IPS-20b (cell line): ENCODE measurements around the gene NACC1.

ENCODE experiments used
- H3K27ac ChIP-seq: one replicate; pipeline ENCODE4 v1.5.1; 2013; ENCODE audit warnings: low read length
- H3K27me3 ChIP-seq: 2 replicates; pipeline ENCODE4 v1.6.1; 2013; ENCODE audit warnings: mild to moderate bottlenecking, low read length, inconsistent platforms; ENCODE audit not compliant: insufficient read depth
- H3K36me3 ChIP-seq: 2 replicates; pipeline ENCODE4 v1.6.1; 2013; ENCODE audit warnings: low read depth, mild to moderate bottlenecking, inconsistent platforms, low read length, moderate library complexity; ENCODE audit not compliant: insufficient read depth
- H3K4me1 ChIP-seq: 2 replicates; pipeline ENCODE4 v1.6.1; 2013; ENCODE audit warnings: mild to moderate bottlenecking, control low read depth, inconsistent platforms, low read length, moderate library complexity; ENCODE audit not compliant: insufficient read depth
- H3K4me3 ChIP-seq: 2 replicates; pipeline ENCODE4 v1.5.1; 2013; ENCODE audit warnings: mild to moderate bottlenecking, low read length, inconsistent platforms
- H3K9ac ChIP-seq: 2 replicates; pipeline ENCODE4 v1.6.1; 2013; ENCODE audit warnings: low read depth, mild to moderate bottlenecking, inconsistent platforms, low read length, moderate library complexity
- H3K9me3 ChIP-seq: 2 replicates; pipeline ENCODE4 v1.6.1; 2013; ENCODE audit warnings: mild to moderate bottlenecking, low read depth, low read length, inconsistent platforms; ENCODE audit not compliant: insufficient read depth

NACC1 gene

DNA sequence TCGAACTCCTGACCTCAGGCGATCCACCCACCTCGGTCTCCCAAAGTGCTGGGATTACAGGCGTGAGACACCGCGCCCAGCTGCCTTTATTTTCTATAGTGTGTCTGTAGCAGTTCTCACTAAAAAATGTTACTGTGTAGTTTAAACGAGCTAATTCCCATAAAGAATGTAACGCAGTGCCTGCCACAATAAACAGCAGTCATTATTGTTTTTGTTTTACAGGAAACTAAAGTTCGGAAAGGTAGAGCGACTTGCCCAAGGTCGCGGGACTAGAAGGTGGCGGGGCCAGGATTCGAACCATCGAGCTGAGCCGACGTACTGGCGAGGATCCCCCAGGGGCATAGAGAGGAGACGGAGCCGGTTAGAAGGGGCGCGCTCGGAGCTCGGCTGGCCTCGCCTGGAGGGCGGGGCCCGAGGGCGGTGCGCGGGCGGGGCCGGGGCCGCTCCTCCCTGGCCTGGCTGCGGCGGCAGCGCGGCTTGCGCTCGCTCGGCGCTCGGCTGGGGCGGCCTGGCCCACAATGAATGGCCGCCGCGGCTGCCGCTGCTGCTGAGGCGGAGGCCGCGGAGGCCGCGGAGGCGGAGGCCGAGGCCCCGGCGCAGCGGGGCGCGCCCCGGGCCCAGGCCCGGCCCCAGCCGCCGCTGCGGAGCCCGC is at the start of gene NACC1:
Gene NACC1, plus strand, starts transcription at position 493 of the 652 bp plus-strand sequence. CDS start 16,944 bp downstream, outside the sequence.
- H3K36me3 ChIP-seq: peaks cover 41% of the 10 kb centered on the region
- peak within 1 kb of the TSS; percentile 95 for H3K4me3 ChIP-seq
- peak within 1 kb of the TSS; percentile 95 for H3K9ac ChIP-seq
- H3K4me1 ChIP-seq: peaks cover 18% of the 10 kb centered on the region
- H3K27me3 ChIP-seq: no peaks in the 10 kb centered on the region
- H3K9me3 ChIP-seq: no peaks in the 10 kb centered on the region
- peak within 1 kb of the TSS; percentile 80 for H3K27ac ChIP-seq

- Histone ChIP-seq H3K27ac (no peak overlapping the region), H3K4me3 (no peak overlapping the region), H3K27me3 (peaks cover 67% of the 10 kb centered on the region), H3K9ac (no peak overlapping the region), H3K4me1 (no peaks in the 10 kb centered on the region), H3K9me3 (no peaks in the 10 kb centered on the region), H3K36me3 (no peaks in the 10 kb centered on the region)
Measured at GRCh38 chr19:13069415-13070359, 48.4 kb upstream of the NACC1 start.

DNA sequence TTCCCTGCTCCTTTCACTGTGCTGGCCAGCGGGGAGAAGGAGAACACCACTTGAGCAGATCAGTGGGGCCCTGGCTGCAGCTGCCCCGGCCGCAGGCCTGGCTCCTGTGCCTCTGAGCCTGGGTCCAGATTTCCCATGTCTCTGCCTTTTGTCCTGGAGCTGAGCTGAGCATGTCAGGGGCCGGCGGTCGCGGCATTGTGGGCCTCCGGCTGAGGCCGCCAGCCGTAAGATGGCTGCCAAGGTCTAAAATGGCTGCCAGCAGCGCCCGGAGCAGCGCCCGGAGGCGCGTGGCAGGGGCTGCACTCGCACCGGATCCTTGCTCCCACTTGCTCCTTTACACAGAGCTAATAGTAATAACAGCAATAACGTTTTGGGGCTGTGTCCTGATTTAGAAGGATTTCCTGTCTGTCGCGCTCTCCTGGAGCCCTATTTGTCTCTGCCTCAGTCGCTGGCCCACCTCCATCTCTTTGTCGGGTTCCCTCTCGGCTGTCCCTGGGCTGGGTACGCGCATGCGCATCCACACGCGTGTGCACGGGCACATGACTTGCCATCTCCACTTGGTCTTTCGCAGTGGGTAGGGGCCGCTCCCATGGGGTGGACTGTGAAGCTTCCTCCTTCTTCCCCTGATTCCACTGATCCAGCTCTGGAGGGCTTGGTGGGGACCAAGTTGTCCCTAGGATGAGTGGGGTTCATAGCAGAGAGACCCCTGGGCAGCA is 47.5 kb upstream of the NACC1 start:
- H3K27ac ChIP-seq: no peak overlapping the region
- H3K9ac ChIP-seq: no peak overlapping the region
- H3K4me1 ChIP-seq: no peaks in the 10 kb centered on the region
- no peaks in the 10 kb centered on the region for H3K9me3 ChIP-seq
- peaks cover 64% of the 10 kb centered on the region for H3K27me3 ChIP-seq
- no peak overlapping the region for H3K4me3 ChIP-seq
- no peaks in the 10 kb centered on the region for H3K36me3 ChIP-seq

DNA sequence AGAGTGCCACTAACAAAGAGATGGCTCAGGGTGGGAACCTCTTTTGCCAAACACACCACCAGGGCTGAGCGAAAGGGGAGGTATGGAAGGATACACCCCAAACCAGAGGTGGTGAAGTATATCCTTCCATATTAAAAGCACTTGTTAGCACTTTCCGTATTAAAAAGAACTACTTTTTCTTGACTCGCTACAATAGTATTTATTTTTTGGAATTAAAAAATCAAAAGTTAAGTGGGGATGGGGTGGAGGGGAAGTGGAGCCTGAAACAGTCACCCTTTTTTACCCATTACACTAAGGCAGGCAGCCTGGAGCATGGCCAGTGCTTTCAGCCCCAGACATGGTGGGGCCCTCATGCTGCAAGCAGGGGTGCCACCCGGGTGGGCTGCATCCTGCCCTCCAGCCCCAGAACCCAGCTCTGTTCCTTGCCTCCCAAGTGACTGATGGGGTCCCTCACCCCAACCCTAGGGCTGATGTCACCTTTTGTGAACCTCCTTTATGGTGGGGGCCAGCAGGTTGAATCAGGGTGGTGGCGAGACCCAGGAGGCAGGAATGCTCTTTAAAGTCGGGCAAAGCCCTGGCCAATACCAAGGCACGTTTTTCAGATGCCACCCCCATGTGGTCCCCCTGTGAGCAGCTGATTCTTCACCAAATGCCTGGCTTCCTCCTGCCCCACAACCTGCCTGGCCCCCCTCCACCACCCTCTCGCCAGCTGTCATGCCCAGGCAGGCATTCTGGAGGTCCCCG is 46.4 kb upstream of the NACC1 start:
- Histone ChIP-seq H3K36me3 (no peaks in the 10 kb centered on the region), H3K9ac (no peak overlapping the region), H3K27me3 (peaks cover 64% of the 10 kb centered on the region), H3K9me3 (no peaks in the 10 kb centered on the region), H3K4me1 (no peaks in the 10 kb centered on the region), H3K27ac (no peak overlapping the region), H3K4me3 (no peak overlapping the region)

- H3K27ac ChIP-seq: no peak overlapping the region
- peaks cover 65% of the 10 kb centered on the region for H3K27me3 ChIP-seq
- H3K9ac ChIP-seq: no peak overlapping the region
- peaks cover 7% of the 10 kb centered on the region for H3K4me1 ChIP-seq
- H3K9me3 ChIP-seq: no peaks in the 10 kb centered on the region
- H3K36me3 ChIP-seq: no peaks in the 10 kb centered on the region
- H3K4me3 ChIP-seq: no peak overlapping the region
Measured at GRCh38 chr19:13072188-13072908, 45.7 kb upstream of the NACC1 start.

DNA sequence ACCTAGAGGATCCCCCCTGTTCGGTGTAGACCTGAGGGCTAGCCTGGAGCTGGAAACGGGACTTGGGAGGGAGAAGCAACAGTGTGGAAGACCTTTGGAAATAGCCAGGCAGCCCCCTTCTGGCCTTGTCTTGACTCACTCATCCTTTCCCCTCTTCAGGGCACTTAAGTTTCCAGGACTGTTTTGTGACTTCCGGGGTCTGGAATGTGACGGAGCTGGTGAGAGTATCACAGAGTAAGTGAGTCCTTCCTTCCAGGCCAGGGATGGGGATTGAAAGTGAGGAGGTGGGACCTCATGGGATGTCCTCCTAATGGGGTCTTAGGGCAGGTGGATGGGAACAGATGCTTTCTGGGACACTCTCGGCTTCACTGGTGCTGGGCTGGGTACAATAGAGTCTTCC is 44.8 kb upstream of the NACC1 start:
- H3K36me3 ChIP-seq: no peaks in the 10 kb centered on the region
- H3K27me3 ChIP-seq: peaks cover 72% of the 10 kb centered on the region
- H3K9me3 ChIP-seq: no peaks in the 10 kb centered on the region
- H3K27ac ChIP-seq: no peak overlapping the region
- H3K9ac ChIP-seq: no peak overlapping the region
- no peak overlapping the region for H3K4me3 ChIP-seq
- peaks cover 16% of the 10 kb centered on the region for H3K4me1 ChIP-seq

GRCh38 chr19:13074378-13074777 is 43.7 kb upstream of the NACC1 start:
- no peak overlapping the region for H3K27ac ChIP-seq
- H3K4me1 ChIP-seq: peaks cover 17% of the 10 kb centered on the region
- no peaks in the 10 kb centered on the region for H3K36me3 ChIP-seq
- no peak overlapping the region for H3K4me3 ChIP-seq
- H3K27me3 ChIP-seq: peaks cover 72% of the 10 kb centered on the region
- no peaks in the 10 kb centered on the region for H3K9me3 ChIP-seq
- H3K9ac ChIP-seq: no peak overlapping the region

DNA sequence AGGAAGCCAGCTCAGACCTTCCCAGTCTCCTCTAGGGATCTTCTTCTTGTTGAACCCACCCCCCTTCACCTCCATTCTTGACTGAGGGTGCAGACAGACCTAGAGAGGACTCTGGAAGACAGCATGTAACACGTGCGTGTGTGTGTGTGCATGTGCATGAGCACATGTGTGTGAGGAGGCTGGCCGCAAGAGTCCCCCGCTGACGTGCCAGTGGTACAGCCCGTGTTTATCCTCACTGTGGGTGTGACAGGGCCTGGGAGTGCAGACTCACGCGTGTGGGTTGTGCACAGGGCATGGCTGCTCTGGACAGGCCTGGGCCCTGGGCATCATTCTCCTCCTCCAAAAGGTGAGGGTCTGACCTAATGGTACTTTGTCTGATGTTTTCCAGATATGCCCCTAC is 41.7 kb upstream of the NACC1 start:
- H3K9me3 ChIP-seq: no peaks in the 10 kb centered on the region
- H3K4me3 ChIP-seq: no peak overlapping the region
- H3K27ac ChIP-seq: no peak overlapping the region
- H3K9ac ChIP-seq: no peak overlapping the region
- H3K36me3 ChIP-seq: no peaks in the 10 kb centered on the region
- peaks cover 61% of the 10 kb centered on the region for H3K27me3 ChIP-seq
- peaks cover 17% of the 10 kb centered on the region for H3K4me1 ChIP-seq

DNA sequence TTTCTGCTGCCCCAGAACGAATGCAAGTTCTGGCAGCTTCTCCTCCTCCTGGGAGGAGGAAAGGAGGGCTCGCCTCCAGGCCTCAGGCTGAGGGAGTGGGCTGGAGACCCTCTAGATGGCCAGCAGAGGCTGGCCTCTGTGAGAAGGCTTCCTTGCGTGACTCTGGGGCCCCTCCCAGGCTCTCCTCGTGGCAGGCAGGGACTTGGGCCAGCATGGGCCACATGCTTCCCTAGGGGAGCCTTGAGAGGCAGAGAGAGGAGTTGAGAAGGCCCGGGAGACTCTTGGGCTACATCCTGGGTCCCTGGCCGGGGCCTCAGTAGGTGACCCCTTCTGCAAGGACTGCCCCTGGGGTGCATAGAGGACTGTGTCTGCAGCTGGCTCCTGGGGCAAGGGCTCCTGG is 41.3 kb upstream of the NACC1 start:
- Histone ChIP-seq H3K27ac (no peak overlapping the region), H3K9ac (no peak overlapping the region), H3K27me3 (peaks cover 58% of the 10 kb centered on the region), H3K36me3 (no peaks in the 10 kb centered on the region), H3K9me3 (no peaks in the 10 kb centered on the region), H3K4me1 (peaks cover 17% of the 10 kb centered on the region), H3K4me3 (no peak overlapping the region)

GRCh38 chr19:13077240-13077639 is 40.8 kb upstream of the NACC1 start:
- Histone ChIP-seq H3K36me3 (no peaks in the 10 kb centered on the region), H3K27me3 (peaks cover 63% of the 10 kb centered on the region), H3K4me3 (no peak overlapping the region; the same call in 1 of the 2 replicates), H3K27ac (no peak overlapping the region), H3K9ac (no peak overlapping the region), H3K9me3 (no peaks in the 10 kb centered on the region), H3K4me1 (peaks cover 17% of the 10 kb centered on the region)
